KBM-7 (cell line): ENCODE results near the gene ZNRD2.

Experiments used
- DNase-seq: peaks from one replicate; pipeline ENCODE4 v3.0.0-alpha.2; 2015
- in situ Hi-C: fragments of 300-500 bp; cut with MboI; formaldehyde crosslinking; loops from 2 replicates; pipeline ENCODE4 v1.14.3; 2020; ENCODE audit warnings: low sequenced_read_pairs, low pct_unique_long_range_greater_than_20kb, mixed read lengths

The ZNRD2 gene

DNA sequence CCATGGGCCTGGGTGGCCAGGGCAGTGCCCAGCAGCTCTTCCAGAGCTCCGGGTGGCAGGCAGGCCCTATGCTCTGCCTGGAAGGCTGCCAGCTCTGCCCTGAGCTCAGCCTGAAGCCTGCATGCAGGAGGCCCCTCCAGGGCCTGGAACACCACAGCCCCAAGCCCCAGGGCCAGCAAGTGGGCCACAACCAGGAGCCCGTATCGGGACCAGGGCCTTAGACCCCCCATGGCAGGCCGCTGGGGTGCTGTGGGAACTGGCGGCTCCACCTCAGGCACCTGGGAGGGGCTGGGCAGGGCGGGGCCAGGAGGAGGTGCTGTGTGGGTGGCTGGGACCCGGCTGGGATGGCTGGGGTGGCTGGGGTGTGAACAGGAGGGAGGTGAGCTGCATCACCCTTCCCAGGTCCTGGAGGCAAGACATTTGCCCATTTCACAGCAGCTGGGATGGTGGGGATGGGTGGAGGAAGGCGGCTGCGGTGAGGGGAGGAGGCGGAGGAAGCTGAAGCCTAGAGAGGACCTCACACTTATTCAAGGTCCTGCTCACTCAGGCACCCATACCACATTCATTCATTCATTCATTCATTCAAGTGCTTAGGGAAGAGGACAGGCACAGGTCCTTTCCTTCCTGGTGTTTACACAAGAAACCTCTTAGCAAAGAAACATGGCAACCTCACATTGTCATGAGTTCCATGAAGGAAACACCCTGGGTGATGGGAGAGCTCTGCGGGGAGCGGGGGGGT, 25.4 kb downstream of the ZNRD2 start, which contains the start of gene KCNK7:
KCNK7 (minus strand) TSS at position 258 of the 739 bp plus-strand sequence; CDS start at position 230, 28 bp downstream.
- in situ Hi-C loops, result no loop called here
- DNase-seq, result no peak

GRCh38 chr11:65596520-65596919, 26.2 kb downstream of the ZNRD2 start:
- DNase-seq, result no peak

DNA sequence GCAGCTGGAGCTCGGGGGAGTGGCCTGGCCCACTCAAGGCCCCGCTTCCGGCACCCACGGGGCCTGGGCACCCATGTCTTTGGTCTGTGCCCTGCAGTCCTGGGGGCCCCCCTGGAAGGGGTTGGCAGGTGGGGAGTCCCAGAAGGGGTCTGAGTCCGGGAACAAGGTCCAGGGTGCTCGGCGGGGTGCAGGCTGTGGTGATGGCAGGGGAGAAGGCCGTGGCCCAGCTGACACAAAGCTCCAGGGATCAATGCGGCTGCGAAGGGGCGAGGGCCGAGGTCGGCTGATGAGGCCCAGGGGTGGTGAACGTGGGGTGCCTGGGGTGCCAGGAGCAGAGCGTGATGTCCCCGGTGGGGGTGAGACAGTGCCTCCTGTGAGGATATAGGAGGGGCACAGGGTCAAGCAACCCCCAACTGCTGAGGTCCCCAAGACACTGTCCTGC, 28.0 kb downstream of the ZNRD2 start:
- DNase-seq, result no peak
- in situ Hi-C loops, result no loop called here

More at GRCh38 chr11:65596520-65596919, 26.2 kb downstream of the ZNRD2 start:
- in situ Hi-C loops, result no loop called here

DNA sequence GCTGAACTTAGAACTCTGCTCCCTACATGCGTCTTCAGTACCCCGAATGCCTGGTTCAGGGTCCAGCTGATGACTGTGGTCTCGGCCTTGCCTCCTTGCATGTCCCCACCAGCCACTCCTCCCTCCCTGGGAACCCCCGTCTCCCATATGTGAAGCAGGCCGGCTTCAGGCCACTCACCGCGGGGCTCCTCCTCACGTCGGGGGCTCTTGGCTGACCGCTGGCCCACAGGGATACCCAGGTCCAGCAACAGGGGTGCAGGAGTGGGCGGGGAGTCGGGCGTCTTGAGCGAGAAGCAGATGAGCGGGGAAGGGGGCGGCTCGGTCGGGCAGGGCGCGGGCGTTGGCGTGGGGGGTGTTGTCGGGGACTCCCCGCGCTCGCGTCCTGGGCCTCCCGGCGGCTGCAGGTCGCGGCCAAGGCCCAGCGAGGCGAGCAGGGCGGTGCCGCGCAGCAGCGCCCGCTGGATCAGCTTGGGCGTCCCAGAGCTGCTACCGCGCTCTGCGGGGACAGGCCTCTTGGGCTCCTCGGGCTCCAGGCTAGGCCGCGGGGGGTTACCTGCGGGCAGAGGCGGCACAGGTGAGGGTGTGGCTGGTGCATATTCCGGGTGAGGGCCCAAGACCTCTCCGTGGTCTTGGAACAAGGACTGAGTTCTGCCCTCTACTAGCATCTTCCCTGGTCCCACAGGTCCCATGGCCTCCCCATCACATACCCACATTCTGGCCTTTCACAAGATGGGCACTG, 29.1 kb downstream of the ZNRD2 start:
- in situ Hi-C loops, result no loop called here
- no peak for DNase-seq

- in situ Hi-C loops, result no loop called here
- DNase-seq, result no peak
Observed at GRCh38 chr11:65599955-65600246, 29.6 kb downstream of the ZNRD2 start.

GRCh38 chr11:65604258-65604657, 34.0 kb downstream of the ZNRD2 start:
- in situ Hi-C loops, result no loop called here

DNA sequence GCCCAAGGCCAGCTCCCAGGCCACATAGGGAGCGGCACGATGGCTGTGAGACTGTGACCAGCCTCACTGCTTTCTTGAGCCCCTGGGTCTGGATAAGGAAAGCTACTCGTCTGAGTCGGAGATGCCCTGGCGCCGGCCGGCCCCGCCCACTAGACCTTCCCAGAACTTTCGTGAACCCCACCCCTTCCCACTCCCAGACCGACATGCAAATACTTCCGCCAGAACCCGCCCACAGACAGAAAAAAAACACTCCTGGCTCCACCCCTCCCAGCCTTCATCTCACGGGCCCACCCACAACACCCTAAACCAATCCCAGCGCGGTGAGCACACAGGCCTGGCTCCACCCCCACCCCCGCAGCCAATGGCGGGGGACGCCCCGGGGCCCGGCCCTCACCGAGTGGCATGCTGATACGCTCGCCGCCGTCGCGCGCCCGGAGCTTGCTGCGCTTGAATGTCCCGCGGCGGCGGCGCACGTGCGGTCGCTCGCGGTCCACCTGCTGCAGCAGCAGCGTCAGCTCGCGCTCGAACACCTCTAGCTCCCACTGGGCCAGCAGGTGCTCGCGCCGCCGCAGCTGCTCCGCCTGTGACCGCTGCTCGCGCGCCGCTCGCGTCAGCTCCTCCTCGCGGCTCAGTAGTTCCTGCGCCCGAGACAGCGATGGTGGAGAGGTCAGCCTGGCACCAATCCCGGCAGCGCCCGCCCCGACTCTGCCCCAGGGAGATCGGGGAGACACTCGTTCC, 36.8 kb downstream of the ZNRD2 start:
- no peak for DNase-seq
- in situ Hi-C loops, result no loop called here

More at GRCh38 chr11:65604258-65604657, 34.0 kb downstream of the ZNRD2 start:
- DNase-seq, result no peak

GRCh38 chr11:65607614-65608426, 37.5 kb downstream of the ZNRD2 start:
- in situ Hi-C loops, result no loop called here
- no peak for DNase-seq

DNA sequence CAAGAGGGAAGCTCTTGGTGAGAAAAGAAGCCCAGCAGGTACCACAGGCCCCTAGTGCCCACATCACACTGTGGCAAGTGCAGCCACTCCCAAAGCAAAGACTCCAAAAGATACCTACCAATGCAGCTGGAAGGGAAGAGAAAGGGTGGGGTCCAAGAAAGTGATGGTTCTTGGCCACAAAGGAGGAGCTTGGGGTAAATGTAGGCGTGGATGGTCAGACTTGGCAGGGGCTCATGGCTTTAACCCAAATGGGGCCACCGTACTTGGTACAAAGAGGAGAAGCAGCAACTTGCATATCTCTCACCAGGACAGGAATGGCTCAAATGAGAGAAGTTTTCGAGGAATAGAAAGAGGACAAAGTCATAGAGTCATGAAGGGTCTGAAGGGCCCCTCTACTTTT, 39.0 kb downstream of the ZNRD2 start:
- in situ Hi-C loops, result no loop called here
- DNase-seq, result no peak

GRCh38 chr11:65609665-65610064, 39.4 kb downstream of the ZNRD2 start:
- in situ Hi-C loops, result no loop called here
- DNase-seq, result no peak

DNA sequence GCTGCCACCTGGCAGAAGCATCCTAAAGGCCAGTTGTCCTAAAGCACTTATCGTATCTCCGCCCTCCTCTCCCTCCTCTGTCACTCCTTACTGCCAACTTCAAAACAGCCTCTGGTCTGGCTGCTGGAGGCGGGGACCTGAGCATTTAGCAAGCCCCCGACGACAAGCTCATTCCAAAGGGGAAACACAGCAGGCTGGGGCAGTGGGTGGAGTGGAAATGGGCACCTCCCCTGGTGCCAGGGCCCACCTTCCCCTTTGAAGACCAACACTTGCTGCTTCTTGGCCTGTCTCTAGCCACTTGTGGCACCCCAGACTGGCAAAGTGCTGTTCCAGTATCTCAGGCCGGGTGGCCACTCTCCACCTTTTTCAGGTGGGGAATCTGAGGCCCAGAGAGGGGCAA, 40.1 kb downstream of the ZNRD2 start:
- DNase-seq, result no peak
- in situ Hi-C loops, result no loop called here

DNA sequence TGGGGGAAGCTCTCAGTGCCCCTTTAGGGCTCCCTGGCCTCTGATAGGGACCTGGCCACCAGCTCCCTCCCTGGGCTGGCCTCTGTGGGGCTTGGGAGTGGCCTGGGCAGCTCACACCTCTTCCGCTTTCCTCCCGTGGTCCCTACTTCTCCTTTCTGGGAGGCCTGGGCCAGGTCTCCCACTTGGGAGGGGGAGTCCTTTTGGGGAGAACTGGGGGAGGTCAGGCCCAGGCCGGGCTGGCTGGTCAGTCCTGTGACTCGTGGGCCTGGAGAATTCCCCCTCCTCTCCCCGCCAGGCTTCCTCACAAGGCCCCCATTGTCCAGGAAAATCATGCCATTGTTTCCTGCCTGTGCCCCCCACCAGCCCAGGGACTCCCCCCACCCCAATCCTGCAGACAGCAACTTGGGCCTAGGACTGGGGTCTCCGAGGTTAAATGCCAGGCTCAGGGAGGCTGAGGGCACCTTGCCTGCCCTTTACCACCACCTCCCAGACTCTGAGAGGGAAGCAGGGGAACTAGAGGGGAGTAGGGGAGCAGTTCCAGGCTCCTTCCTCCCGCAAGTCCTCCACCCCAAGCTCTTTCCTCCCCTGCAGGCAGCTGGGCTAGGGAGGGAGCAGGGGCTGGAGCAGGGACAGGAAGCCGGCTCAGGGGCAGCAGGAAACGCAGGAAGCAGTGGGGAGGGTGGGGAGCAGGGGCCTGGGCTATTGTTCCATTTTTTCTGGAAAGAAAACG, 40.9 kb downstream of the ZNRD2 start:
- DNase-seq, result peak; percentile 68
- in situ Hi-C loops, result no loop called here

- in situ Hi-C loops, result no loop called here
- no peak for DNase-seq
Observed at GRCh38 chr11:65611758-65612603, 41.7 kb downstream of the ZNRD2 start.

- DNase-seq, result no peak
- in situ Hi-C loops, result no loop called here
Observed at GRCh38 chr11:65612691-65613090, 42.4 kb downstream of the ZNRD2 start.

GRCh38 chr11:65613091-65613928, 43.0 kb downstream of the ZNRD2 start:
- no peak for DNase-seq
- in situ Hi-C loops, result no loop called here

GRCh38 chr11:65615229-65615949, 45.1 kb downstream of the ZNRD2 start, which contains the start of gene PCNX3:
TSS of gene PCNX3 (plus strand) at chr11:65615776. CDS start at chr11:65616312, 536 bp downstream.
- peak; percentile 100 for DNase-seq
- in situ Hi-C loops, result no loop called here
